C4-2B (cell line): ENCODE results near the gene PIGN.

ENCODE experiments used
- H3K27ac ChIP-seq: fragments of 450-650 bp; 2 replicates; pipeline ENCODE4 v1.5.1; 2017
- ZFX ChIP-seq: fragments of 450-650 bp; IDR thresholded peaks from 2 replicates; pipeline ENCODE4 v1.6.1; 2017
- TF ChIP-seq, protein P1 (sequence below): fragments of 450-650 bp; conservative IDR thresholded peaks from 2 replicates; pipeline ENCODE4 v1.5.1; 2017; ENCODE audit warnings: mild to moderate bottlenecking

PIGN gene

DNA sequence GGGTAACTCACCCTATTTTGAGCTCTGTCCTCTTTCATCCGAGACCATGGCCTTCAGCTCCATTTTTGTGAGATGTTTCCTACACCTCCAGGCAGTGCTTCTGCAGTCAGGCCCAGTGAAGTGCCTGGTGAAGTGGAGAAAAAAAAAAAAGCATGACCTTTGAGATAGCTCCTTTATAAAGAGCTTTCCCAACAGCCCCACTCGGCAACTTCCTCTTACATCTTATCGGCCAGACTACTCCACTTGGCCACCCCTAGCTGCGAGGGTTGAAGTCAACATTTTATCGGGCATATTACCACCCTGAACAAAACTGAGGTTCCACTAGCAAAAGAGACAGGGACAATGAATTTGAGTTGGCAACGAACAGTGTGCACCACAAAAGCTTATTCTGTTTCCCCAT is 169.2 kb downstream of the PIGN start:
- no peak overlapping the region for H3K27ac ChIP-seq
- TF ChIP-seq, protein P1, sequence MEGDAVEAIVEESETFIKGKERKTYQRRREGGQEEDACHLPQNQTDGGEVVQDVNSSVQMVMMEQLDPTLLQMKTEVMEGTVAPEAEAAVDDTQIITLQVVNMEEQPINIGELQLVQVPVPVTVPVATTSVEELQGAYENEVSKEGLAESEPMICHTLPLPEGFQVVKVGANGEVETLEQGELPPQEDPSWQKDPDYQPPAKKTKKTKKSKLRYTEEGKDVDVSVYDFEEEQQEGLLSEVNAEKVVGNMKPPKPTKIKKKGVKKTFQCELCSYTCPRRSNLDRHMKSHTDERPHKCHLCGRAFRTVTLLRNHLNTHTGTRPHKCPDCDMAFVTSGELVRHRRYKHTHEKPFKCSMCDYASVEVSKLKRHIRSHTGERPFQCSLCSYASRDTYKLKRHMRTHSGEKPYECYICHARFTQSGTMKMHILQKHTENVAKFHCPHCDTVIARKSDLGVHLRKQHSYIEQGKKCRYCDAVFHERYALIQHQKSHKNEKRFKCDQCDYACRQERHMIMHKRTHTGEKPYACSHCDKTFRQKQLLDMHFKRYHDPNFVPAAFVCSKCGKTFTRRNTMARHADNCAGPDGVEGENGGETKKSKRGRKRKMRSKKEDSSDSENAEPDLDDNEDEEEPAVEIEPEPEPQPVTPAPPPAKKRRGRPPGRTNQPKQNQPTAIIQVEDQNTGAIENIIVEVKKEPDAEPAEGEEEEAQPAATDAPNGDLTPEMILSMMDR, result no peak
- TF ChIP-seq ZFX, result no peak

DNA sequence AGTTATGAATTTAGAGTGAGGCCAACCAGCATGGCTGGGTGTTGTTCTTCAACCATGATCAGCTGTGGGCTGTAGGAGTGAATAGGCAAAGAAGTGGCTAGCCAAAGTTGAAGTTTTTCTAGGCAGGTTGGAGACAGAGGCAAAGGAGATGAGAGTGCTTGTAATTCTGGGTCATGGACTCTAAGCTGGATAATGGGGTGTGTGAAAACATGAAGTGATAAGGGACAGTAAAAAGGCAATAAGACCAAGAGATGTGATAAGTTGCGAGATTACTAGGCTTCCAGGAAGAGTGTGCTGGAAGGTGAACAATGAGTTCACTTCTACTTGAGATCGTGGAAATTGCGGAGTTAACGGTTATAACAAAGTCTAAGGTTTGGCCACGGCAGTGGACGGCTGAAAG is 175.4 kb downstream of the PIGN start:
- no peak for TF ChIP-seq ZFX
- TF ChIP-seq, protein P1, result no peak
- no peak overlapping the region for H3K27ac ChIP-seq

DNA sequence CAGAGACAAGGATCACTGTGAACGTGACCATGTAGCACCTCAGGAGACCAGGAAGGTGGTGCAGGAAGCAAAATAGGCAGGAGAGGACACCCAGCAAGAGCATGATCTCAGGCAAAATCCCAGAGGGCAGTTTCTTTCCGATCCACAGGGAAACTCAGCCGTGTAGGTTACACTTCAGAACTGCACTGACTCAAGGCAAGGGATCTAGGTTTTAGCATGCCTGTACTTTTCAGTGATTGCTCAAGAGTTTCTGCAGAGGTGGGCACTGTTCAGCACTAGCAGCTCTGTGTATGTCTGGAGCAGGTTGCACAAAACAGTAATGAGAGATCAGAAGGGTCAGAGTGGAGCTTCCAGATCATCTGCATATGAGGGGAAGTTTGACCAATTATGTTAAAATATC is 177.3 kb downstream of the PIGN start:
- no peak overlapping the region for H3K27ac ChIP-seq
- TF ChIP-seq ZFX, result no peak
- TF ChIP-seq, protein P1, result no peak

DNA sequence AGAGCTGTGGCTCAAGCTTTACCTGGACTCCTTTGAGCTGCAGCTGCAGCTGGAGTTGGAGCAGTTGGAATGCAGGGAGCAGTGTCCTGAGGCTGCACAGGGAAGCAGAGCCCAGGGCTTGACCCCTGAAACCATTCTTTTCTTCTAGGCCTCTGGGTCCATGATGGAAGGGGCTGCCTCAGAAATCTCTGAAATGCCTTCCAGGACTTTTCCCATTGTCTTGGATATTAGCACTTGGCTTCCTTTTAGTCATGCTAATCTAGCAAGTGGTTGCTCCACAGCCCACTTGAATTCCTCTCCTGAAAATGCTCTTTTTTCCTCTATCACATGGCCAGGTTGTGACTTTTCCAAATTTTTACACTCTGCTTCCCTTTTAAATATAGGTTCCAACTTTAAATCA is 185.5 kb downstream of the PIGN start:
- H3K27ac ChIP-seq, result no peak overlapping the region
- TF ChIP-seq, protein P1, result no peak
- TF ChIP-seq ZFX, result no peak

DNA sequence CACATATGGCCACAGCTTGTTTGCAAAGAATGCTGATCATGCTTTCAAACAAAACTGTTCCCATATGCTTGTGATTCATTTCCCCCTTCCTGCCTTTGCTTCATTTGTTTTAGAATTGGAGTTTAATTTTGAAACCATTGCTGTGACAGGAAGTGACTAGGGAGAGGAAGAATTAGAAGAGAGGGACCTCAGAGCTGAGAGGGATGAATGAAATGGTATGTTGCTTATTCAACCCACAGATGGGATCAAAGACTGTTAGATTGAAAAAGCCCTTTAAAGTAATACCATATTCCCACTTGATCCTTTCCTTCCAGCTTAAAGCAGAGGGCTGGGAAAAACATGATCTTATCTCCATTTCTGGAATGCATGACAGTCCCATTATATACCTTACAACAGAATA is 187.9 kb downstream of the PIGN start:
- no peak overlapping the region for H3K27ac ChIP-seq
- no peak for TF ChIP-seq ZFX
- TF ChIP-seq, protein P1, result no peak

DNA sequence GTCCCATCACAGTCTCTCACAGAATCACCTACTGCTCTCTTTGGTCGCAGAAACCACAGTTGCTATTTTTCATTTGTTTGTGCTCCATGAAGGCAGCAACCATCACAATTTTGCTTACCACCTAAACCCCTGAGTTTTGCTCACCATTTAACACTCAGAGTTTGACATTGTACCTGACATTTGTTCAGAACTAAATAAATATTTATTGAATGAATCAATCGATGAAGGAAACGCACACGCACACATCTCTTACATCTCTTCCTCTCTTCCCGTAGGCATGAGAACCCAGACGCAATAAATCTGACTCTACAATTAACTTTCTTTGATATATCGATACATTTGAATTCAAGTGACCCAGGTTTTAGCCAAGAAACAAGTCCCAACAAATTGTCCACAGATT is 188.5 kb downstream of the PIGN start:
- H3K27ac ChIP-seq, result no peak overlapping the region
- TF ChIP-seq ZFX, result no peak
- TF ChIP-seq, protein P1, result no peak

DNA sequence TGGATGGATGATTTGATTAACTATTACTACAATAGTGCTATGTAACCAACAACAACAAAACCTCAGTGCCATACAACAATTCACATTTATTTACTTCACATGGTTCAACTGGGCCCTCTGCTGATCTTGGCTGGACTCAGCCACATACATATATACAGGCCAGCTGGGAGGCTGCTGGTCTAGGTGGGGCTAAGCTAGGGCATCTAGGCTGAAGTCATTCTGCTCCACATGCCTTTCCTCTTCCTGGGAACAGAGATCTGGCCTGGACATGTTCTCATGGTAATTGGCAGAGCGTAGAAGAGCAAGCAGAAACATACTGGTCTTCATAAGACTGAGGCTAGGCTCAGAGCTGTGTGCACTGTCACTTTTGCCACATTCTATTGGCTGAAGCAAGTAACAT is 191.2 kb downstream of the PIGN start:
- no peak overlapping the region for H3K27ac ChIP-seq
- no peak for TF ChIP-seq ZFX

DNA sequence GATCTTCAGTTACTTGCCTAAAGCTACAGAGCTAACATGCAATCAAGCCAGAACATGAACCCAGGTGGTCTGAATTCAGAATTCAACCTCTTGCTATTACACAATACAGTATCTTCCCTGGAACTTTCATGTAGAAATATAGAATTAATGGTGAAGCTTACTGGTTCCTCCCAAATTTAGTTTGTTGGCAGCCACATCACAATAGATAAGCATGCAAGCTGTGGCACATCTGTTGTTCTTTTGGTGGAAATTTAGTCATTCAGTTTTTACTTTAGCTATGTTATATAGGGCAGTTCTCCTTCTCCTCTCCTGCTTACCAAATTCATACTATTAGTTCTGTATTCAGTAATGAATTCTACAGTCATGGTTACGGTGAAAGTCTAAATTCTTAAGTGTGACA is 193.0 kb downstream of the PIGN start:
- no peak overlapping the region for H3K27ac ChIP-seq
- no peak for TF ChIP-seq ZFX
- TF ChIP-seq, protein P1, result no peak
